Measurements from ENCODE around the gene L3MBTL4. TPM values are rescaled to one million over a fixed set of nuclear protein-coding genes. Genes with fewer than 3 reads are reported as not detected.

The L3MBTL4 gene
- total RNA-seq, 1 donor from 2014 or later = not detected

DNA sequence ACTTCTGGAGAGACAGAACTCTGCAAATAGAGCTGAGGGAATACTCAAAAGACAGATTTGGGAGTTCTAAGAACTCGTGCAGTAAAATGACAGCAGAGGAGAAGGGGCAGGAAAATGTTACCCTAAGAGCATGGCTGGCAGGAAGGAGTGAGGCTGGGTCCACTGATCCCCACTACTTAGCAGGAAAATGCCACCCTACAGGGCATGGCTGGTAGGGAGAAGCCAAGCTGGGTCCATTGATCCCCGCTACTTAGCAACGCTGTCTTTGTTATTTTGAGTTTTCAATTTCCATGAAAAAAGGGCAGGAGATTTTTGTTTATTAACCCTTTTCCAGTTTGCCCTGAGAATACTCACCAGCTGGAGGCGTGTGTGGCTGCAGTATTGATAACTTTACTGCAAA, 419.1 kb downstream of the L3MBTL4 start:
- Histone ChIP-seq H3K4me1 (no peaks in the 10 kb centered on the region), H3K27ac (no peak overlapping the region), H3K36me3 (no peaks in the 10 kb centered on the region), H3K4me3 (no peak overlapping the region), H3K27me3 (no peaks in the 10 kb centered on the region), H3K9me3 (no peaks in the 10 kb centered on the region)
- no peak for DNase-seq (ENCODE audit: low spot score in 2 of 2)
- TF ChIP-seq, protein P1, sequence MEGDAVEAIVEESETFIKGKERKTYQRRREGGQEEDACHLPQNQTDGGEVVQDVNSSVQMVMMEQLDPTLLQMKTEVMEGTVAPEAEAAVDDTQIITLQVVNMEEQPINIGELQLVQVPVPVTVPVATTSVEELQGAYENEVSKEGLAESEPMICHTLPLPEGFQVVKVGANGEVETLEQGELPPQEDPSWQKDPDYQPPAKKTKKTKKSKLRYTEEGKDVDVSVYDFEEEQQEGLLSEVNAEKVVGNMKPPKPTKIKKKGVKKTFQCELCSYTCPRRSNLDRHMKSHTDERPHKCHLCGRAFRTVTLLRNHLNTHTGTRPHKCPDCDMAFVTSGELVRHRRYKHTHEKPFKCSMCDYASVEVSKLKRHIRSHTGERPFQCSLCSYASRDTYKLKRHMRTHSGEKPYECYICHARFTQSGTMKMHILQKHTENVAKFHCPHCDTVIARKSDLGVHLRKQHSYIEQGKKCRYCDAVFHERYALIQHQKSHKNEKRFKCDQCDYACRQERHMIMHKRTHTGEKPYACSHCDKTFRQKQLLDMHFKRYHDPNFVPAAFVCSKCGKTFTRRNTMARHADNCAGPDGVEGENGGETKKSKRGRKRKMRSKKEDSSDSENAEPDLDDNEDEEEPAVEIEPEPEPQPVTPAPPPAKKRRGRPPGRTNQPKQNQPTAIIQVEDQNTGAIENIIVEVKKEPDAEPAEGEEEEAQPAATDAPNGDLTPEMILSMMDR (IDR thresholded peaks at IDR 0.05) = no peak
- intact Hi-C loops (cut with DNase I) = no loop called here

DNA sequence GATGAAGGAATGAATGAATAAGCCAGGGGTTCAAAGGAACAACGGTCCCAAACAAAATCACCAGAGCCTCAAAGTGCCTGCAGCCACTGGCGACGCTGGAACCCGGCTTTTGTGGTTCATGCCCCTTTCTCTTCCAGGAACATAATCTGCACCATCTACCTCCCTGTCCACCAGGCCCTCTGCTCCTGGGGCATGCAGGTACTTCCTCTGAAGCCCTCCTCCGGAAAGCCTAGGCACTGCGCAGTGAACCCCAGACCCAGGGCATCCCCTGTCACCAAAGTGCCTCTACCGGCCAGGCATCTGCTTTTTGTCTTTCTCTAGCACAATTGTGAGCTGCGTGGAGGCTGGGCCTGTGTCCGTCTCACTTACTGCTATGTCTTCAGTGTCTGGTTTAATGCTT, 420.8 kb downstream of the L3MBTL4 start:
- TF ChIP-seq, protein P1 (IDR thresholded peaks at IDR 0.05) = no peak
- intact Hi-C loops (cut with DNase I) = no loop called here
- Histone ChIP-seq H3K27me3 (no peaks in the 10 kb centered on the region), H3K9me3 (no peaks in the 10 kb centered on the region), H3K36me3 (no peaks in the 10 kb centered on the region), H3K4me1 (no peaks in the 10 kb centered on the region), H3K4me3 (no peak overlapping the region), H3K27ac (no peak overlapping the region)
- DNase-seq (ENCODE audit: low spot score in 2 of 2) = no peak

DNA sequence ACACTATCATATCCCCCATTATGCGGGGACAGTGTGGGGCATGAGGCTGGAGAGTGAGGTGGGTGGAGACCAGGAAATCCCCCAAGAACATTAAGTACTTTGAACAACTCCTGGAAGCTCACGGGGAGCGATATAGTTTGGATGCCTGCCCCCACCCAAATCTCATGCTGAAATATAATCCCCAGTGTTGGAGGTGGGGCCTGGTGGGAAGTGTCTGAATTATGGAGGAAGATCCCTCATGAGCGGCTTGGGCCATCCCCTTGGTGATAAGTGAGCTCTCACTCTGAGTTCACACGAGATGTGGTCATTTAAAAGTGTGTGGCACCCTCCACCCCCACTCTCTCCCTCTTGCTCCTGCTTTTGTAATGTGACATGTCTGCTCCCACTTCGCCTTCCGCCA, 422.3 kb downstream of the L3MBTL4 start:
- intact Hi-C loops (cut with DNase I) = no loop called here
- H3K36me3 ChIP-seq = no peaks in the 10 kb centered on the region
- no peak for DNase-seq (ENCODE audit: low spot score in 2 of 2)
- H3K4me3 ChIP-seq = no peak overlapping the region
- H3K4me1 ChIP-seq = no peaks in the 10 kb centered on the region
- no peak overlapping the region for H3K27ac ChIP-seq
- no peaks in the 10 kb centered on the region for H3K27me3 ChIP-seq
- no peaks in the 10 kb centered on the region for H3K9me3 ChIP-seq
- TF ChIP-seq, protein P1 (IDR thresholded peaks at IDR 0.05) = no peak

DNA sequence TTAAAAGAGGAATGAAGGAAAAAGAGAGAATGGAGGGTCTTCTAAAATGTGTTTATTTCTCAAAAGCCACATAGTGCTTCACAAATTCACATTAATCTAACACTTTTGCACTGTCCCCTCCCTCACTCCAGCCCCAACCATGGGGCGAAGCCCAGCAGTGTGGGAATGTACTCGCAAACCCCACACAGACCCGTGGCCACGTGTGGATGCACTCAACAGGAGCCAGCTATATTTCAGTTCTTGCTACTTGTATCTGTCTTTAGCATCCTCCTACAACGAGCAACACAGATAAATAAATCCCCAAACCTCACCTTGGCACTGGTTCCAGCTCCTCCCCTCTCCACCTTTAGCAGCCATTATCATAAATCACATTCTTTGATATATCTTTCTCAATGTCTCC, 427.5 kb downstream of the L3MBTL4 start:
- Histone ChIP-seq H3K27ac (no peak overlapping the region), H3K27me3 (no peaks in the 10 kb centered on the region), H3K4me1 (no peaks in the 10 kb centered on the region), H3K9me3 (no peaks in the 10 kb centered on the region), H3K4me3 (no peak overlapping the region), H3K36me3 (no peaks in the 10 kb centered on the region)
- TF ChIP-seq, protein P1 (IDR thresholded peaks at IDR 0.05) = no peak
- intact Hi-C loops (cut with DNase I) = no loop called here
- DNase-seq (ENCODE audit: low spot score in 2 of 2) = no peak

DNA sequence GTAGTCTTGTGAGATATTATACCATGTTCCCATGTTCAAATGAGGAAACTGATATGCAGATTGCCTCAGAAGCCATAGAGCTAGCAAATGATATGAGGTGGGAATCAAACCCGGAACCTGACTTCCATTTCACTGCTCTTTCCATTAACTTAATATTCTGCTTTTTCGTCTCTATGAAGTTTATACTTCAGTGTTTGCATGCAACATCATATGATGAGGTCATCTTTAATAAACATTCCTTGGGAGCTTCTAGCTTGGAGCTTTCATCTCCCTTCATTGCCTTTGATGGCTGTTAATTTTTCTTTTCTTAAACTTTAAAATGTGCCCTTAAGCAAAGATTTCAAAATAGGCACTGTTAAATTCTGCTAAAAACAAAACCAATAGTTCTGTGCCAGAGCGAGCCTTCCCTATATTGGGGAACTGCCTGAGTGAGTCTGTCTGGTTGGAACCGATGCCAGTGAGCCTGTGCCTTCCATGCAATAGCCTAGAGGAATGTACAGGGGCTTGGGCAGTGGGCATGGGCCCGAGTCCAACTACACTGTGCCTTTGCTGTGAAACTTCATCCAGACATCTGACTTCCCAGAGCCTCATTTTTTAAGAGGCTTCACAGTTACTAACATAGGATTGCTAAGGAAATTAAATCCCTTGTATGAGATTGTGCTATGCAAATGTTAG, 428.3 kb downstream of the L3MBTL4 start:
- Histone ChIP-seq H3K27ac (no peak overlapping the region), H3K27me3 (no peaks in the 10 kb centered on the region), H3K36me3 (no peaks in the 10 kb centered on the region), H3K4me1 (no peaks in the 10 kb centered on the region), H3K9me3 (no peaks in the 10 kb centered on the region), H3K4me3 (no peak overlapping the region)
- intact Hi-C loops (cut with DNase I) = no loop called here
- no peak for DNase-seq (ENCODE audit: low spot score in 2 of 2)
- TF ChIP-seq, protein P1 (IDR thresholded peaks at IDR 0.05) = no peak

DNA sequence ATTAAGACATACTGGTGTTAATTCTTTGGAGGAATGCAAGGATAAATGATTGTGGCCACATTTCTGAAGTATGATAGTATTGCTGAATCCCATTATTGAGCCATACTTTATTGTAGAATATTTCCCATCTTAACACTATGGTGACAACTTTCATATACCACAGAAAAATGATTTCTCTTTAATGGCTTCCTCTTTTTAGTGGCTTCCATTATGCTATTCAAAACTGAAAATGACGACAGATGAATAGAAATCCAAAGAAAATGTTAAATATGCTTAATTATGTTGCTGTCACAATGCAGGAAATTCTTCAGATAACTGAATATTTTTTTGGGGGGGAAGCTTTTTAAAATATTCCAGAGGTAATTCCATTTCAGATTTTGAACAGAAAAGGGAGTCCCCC, 430.5 kb downstream of the L3MBTL4 start:
- Histone ChIP-seq H3K27ac (no peak overlapping the region), H3K36me3 (no peaks in the 10 kb centered on the region), H3K4me3 (no peak overlapping the region), H3K9me3 (no peaks in the 10 kb centered on the region), H3K27me3 (no peaks in the 10 kb centered on the region), H3K4me1 (no peaks in the 10 kb centered on the region)
- TF ChIP-seq, protein P1 (IDR thresholded peaks at IDR 0.05) = no peak
- intact Hi-C loops (cut with DNase I) = no loop called here
- DNase-seq (ENCODE audit: low spot score in 2 of 2) = no peak

Data from ascending aorta (tissue), 2 donors.